H9 (cell line): ENCODE measurements around the gene FAM114A1. TPM values are rescaled to one million over a fixed set of nuclear protein-coding genes. Genes with fewer than 3 reads are reported as not detected.

Source experiments
- DNase-seq: peaks from one replicate; pipeline ENCODE4 v3.0.0-alpha.2; 2017
- H2AFZ ChIP-seq: one replicate; pipeline ENCODE4 v1.6.1; 2013; ENCODE audit warnings: mild to moderate bottlenecking, low read length, control low read depth, moderate library complexity
- H2AK5ac ChIP-seq: 2 replicates; pipeline ENCODE4 v1.6.1; 2013; ENCODE audit warnings: low read length, control low read depth, mixed read lengths; ENCODE audit not compliant: insufficient read length
- H2BK120ac ChIP-seq: one replicate; pipeline ENCODE4 v1.6.1; 2013; ENCODE audit warnings: low read depth, mild to moderate bottlenecking, low read length, control low read depth, inconsistent platforms; ENCODE audit not compliant: poor library complexity, severe bottlenecking
- H2BK12ac ChIP-seq: 2 replicates; pipeline ENCODE4 v1.6.1; 2013; ENCODE audit warnings: low read length, control low read depth, mixed read lengths, low read depth; ENCODE audit not compliant: insufficient read length
- H2BK15ac ChIP-seq: 2 replicates; pipeline ENCODE4 v1.6.1; 2013; ENCODE audit warnings: low read depth, low read length, control low read depth
- H2BK20ac ChIP-seq: one replicate; pipeline ENCODE4 v1.6.1; 2013; ENCODE audit warnings: low read depth, mild to moderate bottlenecking, low read length, control low read depth, inconsistent platforms; ENCODE audit not compliant: poor library complexity, severe bottlenecking
- H2BK5ac ChIP-seq: 2 replicates; pipeline ENCODE4 v1.6.1; 2013; ENCODE audit warnings: low read length, control low read depth, mixed read lengths; ENCODE audit not compliant: insufficient read length
- H3K14ac ChIP-seq: 2 replicates; pipeline ENCODE4 v1.6.1; 2013; ENCODE audit warnings: low read length, control low read depth; ENCODE audit not compliant: insufficient read depth
- H3K18ac ChIP-seq: 2 replicates; pipeline ENCODE4 v1.6.1; 2013; ENCODE audit warnings: low read depth, mild to moderate bottlenecking, mixed read lengths, low read length, control low read depth; ENCODE audit not compliant: insufficient read length
- H3K23ac ChIP-seq: 2 replicates; pipeline ENCODE4 v1.6.1; 2013; ENCODE audit warnings: low read length, control low read depth, mixed read lengths, low read depth; ENCODE audit not compliant: insufficient read length
- H3K23me2 ChIP-seq: 2 replicates; pipeline ENCODE4 v1.6.1; 2013; ENCODE audit warnings: low read depth, mild to moderate bottlenecking, mixed read lengths, low read length, control low read depth; ENCODE audit not compliant: insufficient read length, poor library complexity, severe bottlenecking
- H3K27ac ChIP-seq: 2 replicates; pipeline ENCODE4 v1.5.1; 2013; ENCODE audit warnings: low read length, control low read depth, mixed read lengths, low read depth; ENCODE audit not compliant: insufficient read length
- H3K27me3 ChIP-seq: 2 replicates; pipeline ENCODE4 v1.6.1; 2013; ENCODE audit warnings: low read length, control low read depth, inconsistent platforms; ENCODE audit not compliant: insufficient read depth
- H3K4ac ChIP-seq: 2 replicates; pipeline ENCODE4 v1.6.1; 2013; ENCODE audit warnings: low read depth, mild to moderate bottlenecking, control low read depth, inconsistent platforms, low read length, moderate library complexity
- H3K4me1 ChIP-seq: 2 replicates; pipeline ENCODE4 v1.6.1; 2013; ENCODE audit warnings: low read length, control low read depth, inconsistent platforms; ENCODE audit not compliant: insufficient read depth
- H3K4me2 ChIP-seq: 2 replicates; pipeline ENCODE4 v1.6.1; 2013; ENCODE audit warnings: low read length, control low read depth, mixed read lengths; ENCODE audit not compliant: insufficient read length, insufficient read depth
- H3K56ac ChIP-seq: 2 replicates; pipeline ENCODE4 v1.6.1; 2013; ENCODE audit warnings: low read depth, mild to moderate bottlenecking, mixed read lengths, low read length, control low read depth; ENCODE audit not compliant: insufficient read length
- H3K79me1 ChIP-seq: 2 replicates; pipeline ENCODE4 v1.6.1; 2013; ENCODE audit warnings: low read depth, mild to moderate bottlenecking, moderate library complexity, low read length, control low read depth, inconsistent platforms; ENCODE audit not compliant: insufficient read depth, poor library complexity, severe bottlenecking
- H3K79me2 ChIP-seq: 2 replicates; pipeline ENCODE4 v1.6.1; 2013; ENCODE audit warnings: low read length, control low read depth, inconsistent platforms; ENCODE audit not compliant: insufficient read depth
- H3K9ac ChIP-seq: 2 replicates; pipeline ENCODE4 v1.6.1; 2013; ENCODE audit warnings: low read length, control low read depth, mixed read lengths; ENCODE audit not compliant: insufficient read length; ENCODE audit errors: extremely low read depth
- H3K9me3 ChIP-seq: one replicate; pipeline ENCODE4 v1.6.1; 2013; ENCODE audit warnings: low read depth, low read length, inconsistent platforms; ENCODE audit not compliant: control insufficient read depth
- H3T11ph ChIP-seq: one replicate; pipeline ENCODE4 v1.6.1; 2013; ENCODE audit warnings: mild to moderate bottlenecking, low read length, control low read depth, inconsistent platforms
- H4K20me1 ChIP-seq: one replicate; pipeline ENCODE4 v1.6.1; 2013; ENCODE audit not compliant: control insufficient read depth, insufficient read length, insufficient read depth
- H4K5ac ChIP-seq: 2 replicates; pipeline ENCODE4 v1.6.1; 2013; ENCODE audit warnings: low read depth, mild to moderate bottlenecking, mixed read lengths, low read length, control low read depth; ENCODE audit not compliant: insufficient read length
- H4K8ac ChIP-seq: replicated peaks from 2 replicates; pipeline ENCODE4 v1.6.1; 2013; ENCODE audit warnings: low read length, control low read depth, mixed read lengths, low read depth; ENCODE audit not compliant: insufficient read length
- H4K91ac ChIP-seq: 2 replicates; pipeline ENCODE4 v1.6.1; 2013; ENCODE audit warnings: low read depth, mild to moderate bottlenecking, moderate library complexity, mixed read lengths, low read length, control low read depth; ENCODE audit not compliant: insufficient read length
- H3K27ac Mint-ChIP-seq, 3 experiments: 2 replicates in 2 of 3; 3 replicates in 1 of 3; pipeline ENCODE4 v1.8.0; 2020 to 2021; ENCODE audit warnings: mixed read lengths in 3 of 3, mild to moderate bottlenecking in 1 of 3, moderate library complexity in 1 of 3
- H3K27me3 Mint-ChIP-seq: 2 replicates; pipeline ENCODE4 v1.8.0; 2021; ENCODE audit warnings: low read depth, mild to moderate bottlenecking, moderate library complexity, mixed read lengths
- H3K36me3 Mint-ChIP-seq, 3 experiments: 2 replicates in 2 of 3; 3 replicates in 1 of 3; pipeline ENCODE4 v1.8.0; 2020 to 2021; ENCODE audit warnings: low read depth in 3 of 3, mixed read lengths in 3 of 3; ENCODE audit not compliant: insufficient read depth in 1 of 3
- H3K4me1 Mint-ChIP-seq, 2 experiments: 2 replicates each; pipeline ENCODE4 v1.8.0; 2020; ENCODE audit warnings: mixed read lengths in 2 of 2
- H3K4me3 Mint-ChIP-seq, 2 experiments: 2 replicates in 1 of 2; 3 replicates in 1 of 2; pipeline ENCODE4 v1.8.0; 2020 to 2021; ENCODE audit warnings: mild to moderate bottlenecking in 2 of 2, mixed read lengths in 2 of 2, moderate library complexity in 1 of 2
- H3K9me3 Mint-ChIP-seq, 2 experiments: 2 replicates in 1 of 2; 3 replicates in 1 of 2; pipeline ENCODE4 v1.8.0; 2020; ENCODE audit warnings: mild to moderate bottlenecking in 2 of 2, mixed read lengths in 2 of 2, moderate library complexity in 1 of 2
- CTCF ChIP-seq: fragments of 200-600 bp; sonication (generic); conservative IDR thresholded peaks from 3 replicates; pipeline ENCODE4 v1.8.0; 2021; ENCODE audit warnings: antibody characterized with exemption, mild to moderate bottlenecking
- WGBS: extraction: QIAGEN DNeasy Blood & Tissue Kit; methylation state at CpG from one replicate; pipeline ENCODE4 v1.1.7; 2013; ENCODE audit warnings: missing lambda C conversion rate, low lambda C conversion rate, mixed read lengths; ENCODE audit not compliant: insufficient read length; ENCODE audit errors: extremely low coverage; 5-methylcytosine and 5-hydroxymethylcytosine counted together
- total RNA-seq: library from RNA; stranded (reverse); gene quantifications from 2 replicates; pipeline ENCODE4 v1.2.1, GENCODE V29; 2021

The FAM114A1 gene
- total RNA-seq, 1 experiment from 2014 or later, result 9.9 TPM

DNA sequence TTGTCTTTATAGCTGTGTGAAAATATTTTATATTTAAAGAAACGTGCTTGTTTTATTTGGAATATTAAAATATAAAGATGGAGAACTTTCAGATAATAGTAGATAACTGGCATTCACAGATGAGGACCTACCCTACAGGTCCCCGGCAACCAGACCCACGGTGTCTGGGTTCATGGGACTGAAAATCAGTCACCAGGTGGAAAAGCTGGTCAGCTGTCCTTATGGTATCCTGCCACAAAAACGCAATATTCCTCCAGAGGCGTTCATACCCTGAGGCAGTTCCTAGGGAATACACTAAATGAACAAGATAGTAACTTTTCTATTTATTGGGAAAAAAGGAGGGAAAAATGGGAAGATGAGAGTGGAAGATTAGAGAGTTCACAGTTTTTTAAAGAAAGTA, 12.1 kb upstream of the FAM114A1 start:
- TF ChIP-seq CTCF, result no peak
- Histone ChIP-seq H4K8ac (no peak overlapping the region), H3K23me2 (no peaks in the 10 kb centered on the region), H3K14ac (no peak overlapping the region), H2BK120ac (no peak overlapping the region), H2BK15ac (no peak overlapping the region), H4K5ac (no peak overlapping the region), H3K9ac (no peak overlapping the region), H4K20me1 (no peaks in the 10 kb centered on the region), H3K23ac (no peak overlapping the region), H3K79me2 (no peaks in the 10 kb centered on the region), H2AK5ac (no peak overlapping the region), H3K4ac (no peak overlapping the region), H3K18ac (no peak overlapping the region), H2BK20ac (no peak overlapping the region), H3K27me3 (no peaks in the 10 kb centered on the region), H3K27ac (no peak overlapping the region), H2BK12ac (no peak overlapping the region), H2BK5ac (no peak overlapping the region), H3K56ac (no peak overlapping the region), H2AFZ (no peak overlapping the region), H3K9me3 (no peaks in the 10 kb centered on the region), H3K4me1 (no peaks in the 10 kb centered on the region; the same call in 1 of the 2 replicates), H4K91ac (no peak overlapping the region), H3K79me1 (no peaks in the 10 kb centered on the region), H3K4me2 (no peak overlapping the region), H3T11ph (no peak overlapping the region)
- H3K4me1 Mint-ChIP-seq, result peaks cover 13 to 19% of the 10 kb centered on the region in 2 experiments; a peak in 3 of 4 replicates
- H3K4me3 Mint-ChIP-seq, result no peak overlapping the region
- H3K27ac Mint-ChIP-seq, result no peak overlapping the region
- no peak for DNase-seq
- peaks cover 0 to 2% of the 10 kb centered on the region in 2 experiments; a peak in 1 of 5 replicates for H3K9me3 Mint-ChIP-seq
- 100% methylated on average over 1 of the region's 5 CpGs for WGBS
- H3K27me3 Mint-ChIP-seq, result no peaks in the 10 kb centered on the region
- no peaks in the 10 kb centered on the region for H3K36me3 Mint-ChIP-seq
